Progenitor cell of endocrine pancreas (in vitro differentiated cells): Measurements from ENCODE around the gene NACAD. TPM values are rescaled to one million over a fixed set of nuclear protein-coding genes. Genes with fewer than 3 reads are reported as not detected.

Experiments
- DNase-seq: peaks from one replicate; pipeline ENCODE4 v3.0.0; 2021; ENCODE audit warnings: low spot score; ENCODE audit not compliant: unreplicated experiment
- H3K27ac Mint-ChIP-seq: 2 replicates; pipeline ENCODE4 v1.8.0; 2021; ENCODE audit warnings: mild to moderate bottlenecking, moderate library complexity, mixed read lengths
- H3K27me3 Mint-ChIP-seq: 2 replicates; pipeline ENCODE4 v1.8.0; 2021; ENCODE audit warnings: mixed read lengths
- H3K36me3 Mint-ChIP-seq: 2 replicates; pipeline ENCODE4 v1.8.0; 2022; ENCODE audit warnings: mixed read lengths; ENCODE audit not compliant: insufficient read depth
- H3K4me1 Mint-ChIP-seq: 2 replicates; pipeline ENCODE4 v1.8.0; 2021; ENCODE audit warnings: low read depth, mixed read lengths
- H3K4me3 Mint-ChIP-seq: 2 replicates; pipeline ENCODE4 v1.8.0; 2021; ENCODE audit warnings: low read depth, mild to moderate bottlenecking, moderate library complexity, mixed read lengths
- H3K9me3 Mint-ChIP-seq: 2 replicates; pipeline ENCODE4 v1.8.0; 2021; ENCODE audit warnings: low read depth, mixed read lengths
- total RNA-seq: library from RNA; stranded (reverse); gene quantifications from 2 replicates; pipeline ENCODE4 v1.2.1, GENCODE V29; 2021
- TF ChIP-seq, protein P1 (sequence below): fragments of 200-600 bp; sonication (generic); IDR thresholded peaks from one replicate; pipeline ENCODE4 v1.5.0; 2021; ENCODE audit warnings: antibody characterized with exemption, mild to moderate bottlenecking; ENCODE audit not compliant: unreplicated experiment

NACAD gene
- total RNA-seq, 1 donor from 2014 or later, result 11.7 TPM

DNA sequence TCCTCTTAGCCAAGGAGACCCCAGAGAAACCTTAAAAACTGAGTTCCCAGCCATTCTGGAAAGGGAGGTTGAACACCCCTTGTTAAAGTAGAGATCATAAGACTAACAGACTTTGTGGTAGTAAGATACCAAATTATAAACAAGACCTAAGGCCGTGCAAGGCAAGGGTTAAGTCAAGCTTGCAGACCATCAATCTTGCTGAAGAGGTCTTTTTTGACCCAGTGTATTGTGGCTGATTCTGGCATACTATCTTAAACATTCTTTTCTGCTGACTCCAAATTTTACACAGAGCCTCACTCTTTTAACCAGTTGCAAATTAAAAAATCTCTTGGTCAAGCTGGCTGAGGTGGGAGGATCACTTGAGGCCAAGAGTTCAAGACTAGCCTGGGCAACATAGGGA is 23.9 kb upstream of the NACAD start:
- no peaks in the 10 kb centered on the region for H3K9me3 Mint-ChIP-seq
- no peak for DNase-seq
- H3K27ac Mint-ChIP-seq, result peak overlapping the region; percentile 99
- H3K36me3 Mint-ChIP-seq, result peaks cover 7% of the 10 kb centered on the region
- TF ChIP-seq, protein P1, sequence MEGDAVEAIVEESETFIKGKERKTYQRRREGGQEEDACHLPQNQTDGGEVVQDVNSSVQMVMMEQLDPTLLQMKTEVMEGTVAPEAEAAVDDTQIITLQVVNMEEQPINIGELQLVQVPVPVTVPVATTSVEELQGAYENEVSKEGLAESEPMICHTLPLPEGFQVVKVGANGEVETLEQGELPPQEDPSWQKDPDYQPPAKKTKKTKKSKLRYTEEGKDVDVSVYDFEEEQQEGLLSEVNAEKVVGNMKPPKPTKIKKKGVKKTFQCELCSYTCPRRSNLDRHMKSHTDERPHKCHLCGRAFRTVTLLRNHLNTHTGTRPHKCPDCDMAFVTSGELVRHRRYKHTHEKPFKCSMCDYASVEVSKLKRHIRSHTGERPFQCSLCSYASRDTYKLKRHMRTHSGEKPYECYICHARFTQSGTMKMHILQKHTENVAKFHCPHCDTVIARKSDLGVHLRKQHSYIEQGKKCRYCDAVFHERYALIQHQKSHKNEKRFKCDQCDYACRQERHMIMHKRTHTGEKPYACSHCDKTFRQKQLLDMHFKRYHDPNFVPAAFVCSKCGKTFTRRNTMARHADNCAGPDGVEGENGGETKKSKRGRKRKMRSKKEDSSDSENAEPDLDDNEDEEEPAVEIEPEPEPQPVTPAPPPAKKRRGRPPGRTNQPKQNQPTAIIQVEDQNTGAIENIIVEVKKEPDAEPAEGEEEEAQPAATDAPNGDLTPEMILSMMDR, result no peak
- peaks cover 37% of the 10 kb centered on the region for H3K27me3 Mint-ChIP-seq
- H3K4me1 Mint-ChIP-seq, result peaks cover 11% of the 10 kb centered on the region
- peak overlapping the region; percentile 93 for H3K4me3 Mint-ChIP-seq

DNA sequence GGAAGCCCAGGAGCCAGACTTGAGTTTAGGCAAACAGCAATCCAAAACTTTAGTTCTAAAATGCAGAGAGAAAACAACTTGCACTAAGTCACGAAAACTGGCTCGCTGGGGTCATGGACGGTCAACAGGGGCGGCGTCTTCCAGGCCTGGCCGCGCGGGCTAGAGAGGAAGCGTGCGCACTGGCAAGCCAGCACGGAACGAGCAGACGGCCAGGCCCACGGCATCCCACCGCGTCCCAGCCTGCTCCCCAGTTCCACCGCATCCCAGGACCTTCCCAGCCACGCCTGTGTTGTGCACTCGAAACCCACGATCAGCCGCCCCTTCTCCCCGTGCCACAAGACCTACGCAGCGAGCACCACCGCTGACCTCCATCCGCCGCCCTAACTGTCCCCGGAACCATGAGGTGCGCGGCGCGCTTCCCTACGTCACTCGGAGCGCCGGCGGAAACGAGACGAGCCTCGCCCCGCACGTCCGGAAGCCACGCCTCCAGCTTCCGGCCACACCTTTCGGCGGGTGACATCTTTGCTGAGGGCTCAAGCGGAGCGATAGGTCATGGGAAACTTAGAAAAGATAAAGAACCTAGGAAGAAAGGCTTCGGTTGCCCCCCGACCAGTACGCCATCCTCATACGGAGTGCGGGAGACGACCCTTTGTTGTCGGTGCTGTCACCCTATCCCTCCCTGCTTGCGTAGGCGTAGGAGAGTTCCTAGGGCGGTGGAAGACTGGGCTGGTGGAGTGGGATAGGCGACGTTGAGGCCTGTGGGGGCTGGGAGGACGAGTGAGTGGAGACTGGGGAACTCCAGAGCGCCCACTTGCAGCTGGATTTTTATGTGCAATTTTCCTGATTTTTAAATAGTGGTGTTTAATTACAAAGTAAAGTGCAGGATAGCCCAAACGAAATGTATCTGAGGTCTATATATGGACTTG is 22.8 kb upstream of the NACAD start, which contains the start of gene TBRG4:
Gene TBRG4 (minus strand): TSS at position 400 of the 926 bp plus-strand sequence. CDS start 2,460 bp downstream, outside the sequence.
- peaks cover 26% of the 10 kb centered on the region for H3K27me3 Mint-ChIP-seq
- peaks cover 11% of the 10 kb centered on the region for H3K4me1 Mint-ChIP-seq
- TF ChIP-seq, protein P1, result peak; percentile 52
- peak within 1 kb of the TSS; percentile 99 for H3K27ac Mint-ChIP-seq
- H3K36me3 Mint-ChIP-seq, result peaks cover 11% of the 10 kb centered on the region
- H3K9me3 Mint-ChIP-seq, result no peaks in the 10 kb centered on the region
- DNase-seq, result peak; percentile 82
- H3K4me3 Mint-ChIP-seq, result peak within 1 kb of the TSS; percentile 93

DNA sequence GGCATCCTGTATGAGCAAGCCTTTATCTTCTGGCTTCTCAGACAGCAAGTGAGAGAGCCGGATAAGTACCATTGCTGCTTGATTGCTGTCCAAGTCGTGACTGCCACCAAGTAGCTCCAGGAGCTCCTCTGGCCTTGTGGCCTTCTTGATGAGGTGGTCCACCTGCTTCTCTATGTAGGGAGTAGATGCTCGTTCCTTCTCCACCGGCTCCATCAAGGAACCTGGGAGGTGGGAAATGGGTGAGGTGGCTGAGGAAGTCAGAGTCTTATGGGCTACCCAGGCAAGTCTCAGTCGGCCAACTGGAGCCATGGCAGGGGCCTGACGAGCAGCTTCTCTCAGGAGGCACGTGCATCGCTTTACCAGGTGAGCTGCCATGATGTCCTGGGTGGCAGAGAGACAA is 20.1 kb upstream of the NACAD start:
- Mint-ChIP-seq H3K27me3 (peaks cover 3% of the 10 kb centered on the region), H3K4me3 (peak overlapping the region; percentile 26), H3K27ac (no peak overlapping the region), H3K36me3 (peaks cover 11% of the 10 kb centered on the region), H3K9me3 (no peaks in the 10 kb centered on the region), H3K4me1 (peaks cover 11% of the 10 kb centered on the region)
- TF ChIP-seq, protein P1, result no peak
- DNase-seq, result no peak

DNA sequence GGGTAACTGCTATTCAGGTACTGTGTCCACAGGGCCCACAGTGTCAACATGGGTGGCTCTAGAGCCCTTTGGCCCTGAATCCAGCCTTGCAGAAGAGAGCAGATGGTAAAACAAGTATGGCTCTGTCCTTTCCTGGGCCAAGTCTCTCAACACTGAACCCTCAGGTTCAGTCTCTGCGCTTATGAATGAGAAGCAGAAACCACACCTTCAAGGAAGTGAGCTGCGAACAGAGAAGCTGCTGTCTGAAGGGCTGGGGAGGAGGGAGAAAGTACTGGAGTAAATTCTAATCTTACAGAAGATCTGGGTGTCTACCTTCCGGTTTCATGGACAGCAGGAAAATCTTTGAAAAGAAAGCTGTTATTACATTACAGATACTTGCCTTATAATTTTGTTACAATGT is 18.6 kb upstream of the NACAD start:
- H3K4me3 Mint-ChIP-seq, result no peak overlapping the region
- peaks cover 9% of the 10 kb centered on the region for H3K4me1 Mint-ChIP-seq
- peaks cover 11% of the 10 kb centered on the region for H3K36me3 Mint-ChIP-seq
- no peaks in the 10 kb centered on the region for H3K9me3 Mint-ChIP-seq
- no peaks in the 10 kb centered on the region for H3K27me3 Mint-ChIP-seq
- TF ChIP-seq, protein P1, result no peak
- DNase-seq, result no peak
- no peak overlapping the region for H3K27ac Mint-ChIP-seq

DNA sequence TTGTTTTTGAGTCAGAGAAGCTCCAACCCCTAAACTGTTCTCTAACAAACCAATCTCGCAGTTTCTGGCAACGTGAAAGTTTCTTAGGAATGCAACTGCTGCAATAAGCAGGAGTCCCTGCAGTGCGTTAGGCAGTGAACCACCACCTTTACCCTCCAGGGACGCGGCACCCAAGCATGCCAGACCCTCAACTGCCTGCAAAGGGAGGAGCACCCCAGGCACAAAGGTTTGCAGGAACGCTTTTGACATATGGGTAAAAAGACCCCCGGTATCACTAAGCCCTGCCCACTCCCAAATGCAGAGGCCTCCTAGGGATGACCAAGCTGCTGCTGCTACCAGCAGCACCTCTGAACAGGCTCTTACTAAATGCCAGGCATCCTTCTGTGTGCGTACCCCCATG is 18.1 kb upstream of the NACAD start:
- H3K4me1 Mint-ChIP-seq, result peaks cover 8% of the 10 kb centered on the region
- no peak overlapping the region for H3K4me3 Mint-ChIP-seq
- H3K36me3 Mint-ChIP-seq, result peaks cover 11% of the 10 kb centered on the region
- H3K27me3 Mint-ChIP-seq, result no peaks in the 10 kb centered on the region
- H3K27ac Mint-ChIP-seq, result no peak overlapping the region
- TF ChIP-seq, protein P1, result no peak
- no peak for DNase-seq
- no peaks in the 10 kb centered on the region for H3K9me3 Mint-ChIP-seq
